K562 (cell line): ENCODE data around the gene GP1BB. TPM values are rescaled to one million over a fixed set of nuclear protein-coding genes. Genes with fewer than 3 reads are reported as not detected.

Experiments used
- DDX20 ChIP-seq: fragments of 450-650 bp; IDR thresholded peaks from 2 replicates; pipeline ENCODE4 v1.6.1; 2016; ENCODE audit warnings: missing genetic modification characterization, low read depth, mild to moderate bottlenecking, missing compliant biosample characterization, moderate library complexity
- EP400 ChIP-seq: fragments of 450-650 bp; IDR thresholded peaks from 2 replicates; pipeline ENCODE4 v1.6.1; 2017; ENCODE audit warnings: antibody characterized with exemption, mild to moderate bottlenecking, moderate library complexity
- ETS2 ChIP-seq: IDR thresholded peaks from 2 replicates; pipeline ENCODE4 v1.6.1; 2016; ENCODE audit warnings: borderline replicate concordance, missing genetic modification characterization, mild to moderate bottlenecking, moderate library complexity, missing compliant biosample characterization; ENCODE audit not compliant: poor library complexity, severe bottlenecking
- GATAD2A ChIP-seq: fragments of 450-650 bp; IDR thresholded peaks from 2 replicates; pipeline ENCODE4 v1.6.1; 2017
- HDAC1 ChIP-seq, 2 experiments: fragments of 450-650 bp; IDR thresholded peaks; 2 replicates each; pipeline ENCODE4 v1.6.1; 2016 to 2017; ENCODE audit warnings: inconsistent platforms in 1 of 2, mild to moderate bottlenecking in 1 of 2, moderate library complexity in 1 of 2
- HMGN3 ChIP-seq: IDR thresholded peaks from 2 replicates; pipeline ENCODE4 v1.6.1; 2011; ENCODE audit warnings: borderline replicate concordance, low read depth, mild to moderate bottlenecking, mixed read lengths, low read length; ENCODE audit not compliant: insufficient read length; ENCODE audit errors: extremely low read depth
- KHSRP ChIP-seq: fragments of 450-650 bp; IDR thresholded peaks from 2 replicates; pipeline ENCODE4 v1.6.1; 2017
- KLF1 ChIP-seq: fragments of 450-650 bp; IDR thresholded peaks from 2 replicates; pipeline ENCODE4 v1.6.1; 2016; ENCODE audit warnings: missing genetic modification characterization, missing compliant biosample characterization
- NONO ChIP-seq, 2 experiments: fragments of 200-400 bp in 1 of 2; fragments of 450-650 bp in 1 of 2; formaldehyde crosslinking in 1 of 2; IDR thresholded peaks; 2 replicates each; pipeline ENCODE4 v1.6.1; 2017; ENCODE audit warnings: low read depth in 2 of 2, mild to moderate bottlenecking in 2 of 2, moderate library complexity in 2 of 2, low read length in 1 of 2
- NR2F6 ChIP-seq: fragments of 450-650 bp; formaldehyde crosslinking; IDR thresholded peaks from 2 replicates; pipeline ENCODE4 v1.4.0; 2020; ENCODE audit warnings: mild to moderate bottlenecking
- RAD51 ChIP-seq: fragments of 450-650 bp; IDR thresholded peaks from 2 replicates; pipeline ENCODE4 v1.7.1; 2016; ENCODE audit warnings: low read depth, mild to moderate bottlenecking, borderline replicate concordance
- RBM15 ChIP-seq: fragments of 200-400 bp; formaldehyde crosslinking; IDR thresholded peaks from 2 replicates; pipeline ENCODE4 v1.6.1; 2018; ENCODE audit warnings: mild to moderate bottlenecking, low read length, moderate library complexity; ENCODE audit not compliant: insufficient read depth
- RFX1 ChIP-seq: fragments of 450-650 bp; IDR thresholded peaks from 2 replicates; pipeline ENCODE4 v1.6.1; 2016; ENCODE audit warnings: mild to moderate bottlenecking, moderate library complexity
- SNIP1 ChIP-seq: fragments of 450-650 bp; IDR thresholded peaks from 2 replicates; pipeline ENCODE4 v1.7.1; 2017; ENCODE audit warnings: low read depth, mild to moderate bottlenecking
- ZBTB12 ChIP-seq: fragments of 250-450 bp; sonication (Bioruptor Pico); IDR thresholded peaks from 2 replicates; pipeline ENCODE4 v1.4.0; 2020
- ZBTB40 ChIP-seq, 2 experiments: fragments of 450-650 bp in 1 of 2; sonication (generic) in 1 of 2; formaldehyde crosslinking in 1 of 2; IDR thresholded peaks; 2 replicates each; pipeline versions ENCODE4 v1.7.1 to v1.9.0; 2016 to 2022; ENCODE audit warnings: inconsistent platforms in 1 of 2, mild to moderate bottlenecking in 1 of 2, missing genetic modification reagents in 1 of 2
- ZNF134 ChIP-seq: fragments of 250-450 bp; sonication (Bioruptor Pico); conservative IDR thresholded peaks from 2 replicates; pipeline ENCODE4 v1.4.0; 2020
- ZNF384 ChIP-seq: IDR thresholded peaks from 2 replicates; pipeline ENCODE4 v1.6.1; 2012; ENCODE audit warnings: low read depth, low read length, improper control_type of control experiment
- ZNF717 ChIP-seq: fragments of 250-450 bp; sonication (Bioruptor Pico); IDR thresholded peaks from 2 replicates; pipeline ENCODE4 v1.5.0; 2021
- polyA plus RNA-seq, 8 experiments: library from polyadenylated mRNA; depleted of rRNA in 4 of 8; stranded (reverse) in 5 of 8; unstranded in 3 of 8; fragments of >200 nt; fragmentation: Nextera tagmentation in 2 of 8; fragmentation: Illumina TruSeq in 1 of 8; extraction: Ambion mirVana in 2 of 8; extraction: Trizol in 1 of 8; gene quantifications; 2 replicates each; pipeline versions ENCODE4 v1.2.1 to v1.2.3, GENCODE V29; 2011 to 2014; ENCODE audit warnings: inconsistent platforms in 1 of 8, missing spikeins in 1 of 8
- total RNA-seq, 7 experiments: library from RNA; depleted of rRNA in 6 of 7; stranded (reverse); fragments of >200 nt in 6 of 7; fragmentation: Illumina TruSeq in 2 of 7; extraction: Trizol in 2 of 7; gene quantifications; 2 replicates each; pipeline versions ENCODE4 v1.2.1 to v1.2.3, GENCODE V29; 2011 to 2021; ENCODE audit warnings: low replicate concordance in 1 of 7

Gene GP1BB
- total and polyA plus RNA-seq, 9 of the 15 experiments (the other 6 are each of a cell fraction or from before 2014, with no cell fraction given) = 0.69 to 162 (median 2.8) TPM

GRCh38 chr22:19765477-19766239, 42.3 kb downstream of the GP1BB start (continued):
- TF ChIP-seq ZBTB40 (IDR thresholded peaks at IDR 0.05) (no peak), ZBTB40 (CRISPR knock-in tag; IDR thresholded peaks at IDR 0.05) (no peak), RFX1 (no peak), EP400 (no peak), ZBTB12 (CRISPR knock-in tag) (no peak), RBM15 (no peak), ZNF384 (no peak), ZNF134 (no peak), GATAD2A (no peak), ETS2 (tag) (no peak), ZNF717 (CRISPR knock-in tag) (no peak), KHSRP (no peak), HMGN3 (peak; percentile 29), HDAC1 (IDR thresholded peaks at IDR 0.05) (peak in 1 of 2 experiments; percentile 4; a peak in 1 of 4 replicates), SNIP1 (no peak), DDX20 (no peak), KLF1 (no peak), NONO (IDR thresholded peaks at IDR 0.05; ENCODE audit: low read depth in 2 of 2, low read length in 1 of 2) (peak in 1 of 2 experiments; percentile 61; a peak in 1 of 4 replicates), NR2F6 (CRISPR knock-in tag) (no peak), RAD51 (no peak)
